Endothelial cell of umbilical vein (primary cell): ENCODE results near the gene PPP1R15B. TPM values are rescaled to one million over a fixed set of nuclear protein-coding genes. Genes with fewer than 3 reads are reported as not detected.

Experiments used
- BruUV-seq: library from RNA; stranded (reverse); fragments of 400-500 nt; replicated peaks from 2 replicates; lab custom pipeline; 2021; lab: Mats Ljungman, UMichigan
- CTCF ChIA-PET: fragments of 300-600, 350-600 bp; sonication (Branson Sonifier 250); formaldehyde crosslinking; loops from one replicate; lab custom pipeline; 2021; ENCODE audit warnings: antibody characterized with exemption, inconsistent platforms; lab: Charles Lee
- POLR2A ChIA-PET: fragments of 300-600, 350-600 bp; sonication (Branson Sonifier 250); formaldehyde crosslinking; loops from one replicate; lab custom pipeline; 2021; ENCODE audit warnings: antibody characterized with exemption, inconsistent platforms; lab: Charles Lee
- DNase-seq: peaks from one replicate; pipeline ENCODE4 v3.0.0-alpha.2; 2011; ENCODE audit warnings: low read depth, low spot score
- FAIRE-seq: peaks from 2 replicates; lab custom pipeline; 2011; peaks lifted over from hg19 to GRCh38; lab: Jason Lieb, UNC
- H2AFZ ChIP-seq: 2 replicates; pipeline ENCODE4 v1.6.0; 2012; ENCODE audit warnings: low read depth, low read length, control low read depth, inconsistent platforms
- H3K27ac ChIP-seq: 2 replicates; pipeline ENCODE4 v1.5.1; 2011; ENCODE audit warnings: low read depth, mild to moderate bottlenecking, control low read depth, low read length, moderate library complexity; ENCODE audit not compliant: insufficient read depth
- H3K27me3 ChIP-seq, 2 experiments: 2 replicates each; pipeline versions ENCODE4 v1.6.0 to v1.6.1; 2011; ENCODE audit warnings: low read length in 2 of 2, mixed read lengths in 1 of 2; ENCODE audit not compliant: control insufficient read depth in 2 of 2, insufficient read depth in 2 of 2
- H3K36me3 ChIP-seq, 2 experiments: 2 replicates in 1 of 2; 3 replicates in 1 of 2; pipeline ENCODE4 v1.5.1; 2011; ENCODE audit warnings: low read length in 2 of 2, mild to moderate bottlenecking in 1 of 2, moderate library complexity in 1 of 2; ENCODE audit not compliant: control insufficient read depth in 2 of 2, insufficient read depth in 2 of 2; ENCODE audit errors: extremely low read depth in 1 of 2
- H3K4me1 ChIP-seq: 3 replicates; pipeline ENCODE4 v1.5.1; 2011; ENCODE audit warnings: mild to moderate bottlenecking, low read length; ENCODE audit not compliant: control insufficient read depth, insufficient read depth; ENCODE audit errors: extremely low read depth
- H3K4me2 ChIP-seq: 2 replicates; pipeline ENCODE4 v1.6.1; 2011; ENCODE audit warnings: low read length, control low read depth, mixed read lengths; ENCODE audit not compliant: insufficient read depth
- H3K4me3 ChIP-seq, 3 experiments: fragments of 200-600 bp in 1 of 3; sonication (generic), shearing (Covaris generic) in 1 of 3; replicated peaks in 1 of 3; 2 replicates each; pipeline ENCODE4 v1.5.1; 2011 to 2016; ENCODE audit warnings: control low read depth in 3 of 3, low read length in 3 of 3, mild to moderate bottlenecking in 2 of 3, inconsistent platforms in 1 of 3, low read depth in 1 of 3, moderate library complexity in 1 of 3; ENCODE audit not compliant: insufficient read depth in 1 of 3
- H3K79me2 ChIP-seq: 2 replicates; pipeline ENCODE4 v1.6.0; 2012; ENCODE audit warnings: low read length, inconsistent platforms; ENCODE audit not compliant: control insufficient read depth, insufficient read depth
- H3K9ac ChIP-seq: replicated peaks from 2 replicates; pipeline ENCODE3; 2011; ENCODE audit warnings: low read length, control low read depth; ENCODE audit not compliant: insufficient read depth; ENCODE audit errors: extremely low read depth
- H3K9me1 ChIP-seq: replicated peaks from 3 replicates; pipeline ENCODE4 v1.6.0; 2011; ENCODE audit warnings: mild to moderate bottlenecking, low read length; ENCODE audit not compliant: control insufficient read depth, insufficient read depth; ENCODE audit errors: extremely low read depth
- H3K9me3 ChIP-seq: replicated peaks from 2 replicates; pipeline ENCODE4 v1.5.1; 2012; ENCODE audit warnings: low read length, inconsistent platforms; ENCODE audit not compliant: control insufficient read depth, insufficient read depth
- H4K20me1 ChIP-seq: replicated peaks from 2 replicates; pipeline ENCODE3; 2011; ENCODE audit warnings: mild to moderate bottlenecking, low read length; ENCODE audit not compliant: control insufficient read depth, insufficient read depth; ENCODE audit errors: extremely low read depth
- CTCF ChIP-seq, 2 donors: IDR thresholded peaks; 1 replicate in 1 of 2; 2 replicates in 1 of 2; pipeline ENCODE4 v1.5.1; 2011; ENCODE audit warnings: low read length in 2 of 2, mild to moderate bottlenecking in 2 of 2, moderate library complexity in 2 of 2, control low read depth in 1 of 2, inconsistent platforms in 1 of 2, low read depth in 1 of 2; ENCODE audit not compliant: insufficient read depth in 1 of 2; ENCODE audit errors: extremely low read depth in 1 of 2
- EZH2 ChIP-seq: IDR thresholded peaks from 2 replicates; pipeline ENCODE4 v1.6.1; 2012; ENCODE audit warnings: borderline replicate concordance, low read depth, mild to moderate bottlenecking, moderate library complexity, low read length, inconsistent platforms; ENCODE audit not compliant: severe bottlenecking
- FOS ChIP-seq: IDR thresholded peaks from 2 replicates; pipeline ENCODE4 v1.6.1; 2011; ENCODE audit warnings: mild to moderate bottlenecking, low read length, moderate library complexity, borderline replicate concordance; ENCODE audit not compliant: insufficient read depth
- GATA2 ChIP-seq: IDR thresholded peaks from 2 replicates; pipeline ENCODE4 v1.7.0; 2011; ENCODE audit warnings: low read depth, mild to moderate bottlenecking, moderate library complexity, mixed read lengths, low read length; ENCODE audit not compliant: insufficient read length, insufficient read depth
- JUN ChIP-seq: IDR thresholded peaks from 2 replicates; pipeline ENCODE4 v1.6.1; 2011; ENCODE audit warnings: borderline replicate concordance, low read depth; ENCODE audit not compliant: insufficient read length, insufficient read depth
- MAX ChIP-seq: IDR thresholded peaks from 2 replicates; pipeline ENCODE4 v1.6.1; 2011; ENCODE audit not compliant: insufficient read depth, insufficient read length
- MYC ChIP-seq: IDR thresholded peaks from one replicate; pipeline ENCODE4 v1.6.1; 2011; ENCODE audit warnings: mild to moderate bottlenecking, low read depth, low read length
- POLR2A ChIP-seq: IDR thresholded peaks from 2 replicates; pipeline ENCODE4 v1.6.1; 2012; ENCODE audit warnings: low read depth, mild to moderate bottlenecking, control low read depth, low read length
- POLR2AphosphoS5 ChIP-seq: IDR thresholded peaks from 2 replicates; pipeline ENCODE4 v1.6.1; 2012; ENCODE audit warnings: low read depth, mild to moderate bottlenecking, control low read depth, low read length, moderate library complexity; ENCODE audit not compliant: insufficient read depth
- dilution Hi-C: fragments of 300-500 bp; cut with MboI; formaldehyde crosslinking; loops from one replicate; pipeline ENCODE4 v1.15.0; 2019; ENCODE audit warnings: low sequenced_read_pairs; ENCODE audit not compliant: extremely low pct_ligation_motif_present
- intact Hi-C: fragments of 100-400 bp; cut with micrococcal nuclease; formaldehyde crosslinking; loops from one replicate; pipeline ENCODE4 v1.10.0; 2022
- polyA plus RNA-seq, 4 experiments: library from polyadenylated mRNA; depleted of rRNA in 3 of 4; stranded (reverse) in 3 of 4; unstranded in 1 of 4; fragments of >200 nt; gene quantifications; 2 replicates each; pipeline versions ENCODE4 v1.2.1 to v1.2.3, GENCODE V29; 2011 to 2012; ENCODE audit warnings: missing spikeins in 1 of 4
- total RNA-seq: library from RNA; stranded (reverse); gene quantifications from 2 replicates; pipeline ENCODE4 v1.2.3, GENCODE V29; 2021

PPP1R15B gene
- total and polyA plus RNA-seq, 2 donors (not counting 3 experiments of a cell fraction or from before 2014, with no cell fraction given), result 16.8 to 39.8 TPM

DNA sequence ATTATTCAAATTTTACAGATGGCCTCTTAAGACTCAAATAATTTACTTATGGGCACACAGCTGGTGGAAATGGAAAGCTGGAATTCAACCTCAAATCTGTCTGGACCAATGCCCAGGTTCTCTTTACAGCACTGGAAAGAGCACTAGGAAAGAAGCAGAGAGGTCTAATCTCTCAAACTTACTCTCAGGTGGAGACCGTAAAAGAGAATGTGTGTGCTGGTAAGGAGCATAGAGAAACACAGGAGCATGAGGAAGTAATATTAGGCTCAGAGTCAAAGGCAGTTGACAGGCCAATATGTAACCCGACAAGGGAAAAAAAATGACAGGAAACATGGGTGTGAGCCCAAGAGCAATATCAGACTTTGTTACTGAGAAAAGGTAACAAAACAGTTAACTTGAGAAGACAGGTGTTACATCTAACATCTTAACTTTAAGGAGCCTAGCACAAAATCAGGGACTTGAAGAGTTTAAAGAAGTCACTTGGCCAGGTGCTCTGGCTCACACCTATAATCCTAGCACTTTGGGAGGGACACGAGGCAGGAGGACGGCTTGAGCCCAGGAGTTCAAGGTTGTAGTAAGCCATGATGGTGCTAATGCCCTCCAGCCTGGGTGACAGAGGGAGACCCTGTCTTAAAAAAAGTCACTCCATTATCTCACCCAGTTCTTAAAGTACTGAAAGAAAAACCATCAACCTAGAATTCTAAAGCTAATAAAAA, 20.7 kb downstream of the PPP1R15B start:
- no TSS peak for BruUV-seq
- Histone ChIP-seq H3K4me1 (no peaks in the 10 kb centered on the region), H3K9me1 (no peaks in the 10 kb centered on the region), H3K36me3 (no peaks in the 10 kb centered on the region), H3K27me3 (no peaks in the 10 kb centered on the region), H4K20me1 (no peaks in the 10 kb centered on the region), H3K27ac (no peak overlapping the region), H2AFZ (no peak overlapping the region), H3K4me3 (no peak overlapping the region), H3K9me3 (no peaks in the 10 kb centered on the region), H3K79me2 (no peaks in the 10 kb centered on the region), H3K9ac (no peak overlapping the region), H3K4me2 (no peak overlapping the region)
- no peak for TF ChIP-seq JUN
- no peak for TF ChIP-seq FOS
- TF ChIP-seq POLR2AphosphoS5, result no peak
- TF ChIP-seq MAX, result no peak
- TF ChIP-seq CTCF (IDR thresholded peaks at IDR 0.05; ENCODE audit: extremely low read depth in 1 of 2, insufficient read depth in 1 of 2, low read depth in 1 of 2, low read length in 2 of 2), result no peak
- TF ChIP-seq GATA2, result no peak
- TF ChIP-seq POLR2A, result no peak
- TF ChIP-seq EZH2, result no peak
- TF ChIP-seq MYC, result no peak
- DNase-seq (no peak), FAIRE-seq (no peak)
- ChIA-PET CTCF (interaction anchor here (1.4 to 3.1 kb wide), 2 partner anchors 8 to 184 kb away, joined by 4 to 40 read pairs; no protein-coding TSS in a partner anchor), POLR2A (no interaction called here)
- dilution Hi-C loops, result no loop called here
- intact Hi-C loops, result no loop called here
